ENCODE data around the gene TWIST2.

TWIST2 gene

DNA sequence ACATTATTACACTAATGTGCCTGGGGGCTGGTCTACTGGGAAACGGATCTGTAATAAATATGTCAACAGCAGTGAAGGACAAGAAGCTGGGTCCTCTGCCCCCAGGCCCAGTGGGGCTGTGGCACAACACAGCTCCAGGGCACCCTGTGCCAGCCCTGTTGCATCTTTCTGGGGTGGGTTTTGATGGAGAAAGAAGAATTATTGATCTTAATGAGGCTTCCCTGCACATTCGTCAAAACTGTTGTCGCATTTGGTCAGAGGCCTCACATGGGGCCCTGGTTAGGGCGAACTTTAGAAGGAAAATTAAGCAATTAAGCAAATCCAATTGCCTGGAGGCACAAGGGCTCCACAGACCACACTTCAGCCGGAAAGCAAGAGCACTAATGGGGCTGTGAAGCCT, 30.0 kb upstream of the TWIST2 start:
- no peak overlapping the region for H3K4me2 ChIP-seq (ENCODE audit: low read length)
- H3K27ac ChIP-seq (ENCODE audit: low read depth, low read length, poor library complexity, severe bottlenecking) = no peak overlapping the region
- H3K9ac ChIP-seq (ENCODE audit: low read length) = no peak overlapping the region
- H3K36me3 ChIP-seq (ENCODE audit: insufficient read depth, low read length) = no peaks in the 10 kb centered on the region
- 0 out of 2 replicates have a peak, but pooled peaks cover 2% of the 10 kb centered on the region for H3K27me3 ChIP-seq (ENCODE audit: insufficient read depth, low read length)
- H2AFZ ChIP-seq (ENCODE audit: low read length) = no peak overlapping the region
- H3F3A ChIP-seq (ENCODE audit: insufficient read depth, low read length) = no peaks in the 10 kb centered on the region
- H3K4me3 ChIP-seq (ENCODE audit: low read depth, low read length, poor library complexity, severe bottlenecking) = no peak overlapping the region
- TF ChIP-seq EZH2 (IDR thresholded peaks at IDR 0.05; ENCODE audit: borderline replicate concordance, low read length) (no peak), CTCF (IDR thresholded peaks at IDR 0.05; ENCODE audit: low read length) (no peak)
- no peaks in the 10 kb centered on the region for H3K4me1 ChIP-seq (ENCODE audit: insufficient read depth, low read length, severe bottlenecking)
- no peaks in the 10 kb centered on the region for H3K79me2 ChIP-seq (ENCODE audit: insufficient read depth, low read length)
- H4K20me1 ChIP-seq (ENCODE audit: insufficient read depth, low read length) = no peaks in the 10 kb centered on the region
- no peaks in the 10 kb centered on the region for H3K9me2 ChIP-seq (ENCODE audit: low read depth, low read length)
- no peaks in the 10 kb centered on the region for H3K9me3 ChIP-seq (ENCODE audit: low read length)

DNA sequence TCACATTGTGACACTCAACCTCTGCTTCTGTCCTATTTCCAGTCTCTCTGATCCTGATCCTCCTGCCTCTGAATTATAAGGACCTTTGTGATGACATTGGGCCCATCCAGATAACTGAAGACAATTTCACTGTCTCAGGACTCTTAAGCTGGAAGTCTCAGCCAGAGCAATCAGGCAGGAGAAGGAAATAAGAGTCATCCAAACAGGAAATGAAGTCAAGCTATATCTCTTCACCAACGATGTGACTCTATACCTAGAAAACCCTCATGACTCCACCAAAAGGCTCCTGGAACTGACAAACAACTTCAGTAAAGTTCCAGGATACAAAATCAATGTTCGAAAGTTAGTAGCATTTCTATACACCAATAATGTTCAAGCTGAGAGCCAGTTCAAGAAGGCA, 29.3 kb upstream of the TWIST2 start:
- Histone ChIP-seq H3K4me3 (ENCODE audit: low read depth, low read length, poor library complexity, severe bottlenecking) (no peak overlapping the region), H3K27ac (ENCODE audit: low read depth, low read length, poor library complexity, severe bottlenecking) (no peak overlapping the region), H3K4me1 (ENCODE audit: insufficient read depth, low read length, severe bottlenecking) (no peaks in the 10 kb centered on the region), H3K9me2 (ENCODE audit: low read depth, low read length) (no peaks in the 10 kb centered on the region), H3F3A (ENCODE audit: insufficient read depth, low read length) (no peaks in the 10 kb centered on the region), H3K9me3 (ENCODE audit: low read length) (no peaks in the 10 kb centered on the region), H4K20me1 (ENCODE audit: insufficient read depth, low read length) (no peaks in the 10 kb centered on the region), H3K4me2 (ENCODE audit: low read length) (no peak overlapping the region), H3K27me3 (ENCODE audit: insufficient read depth, low read length) (no peaks in the 10 kb centered on the region), H3K79me2 (ENCODE audit: insufficient read depth, low read length) (no peaks in the 10 kb centered on the region), H3K9ac (ENCODE audit: low read length) (no peak overlapping the region), H2AFZ (ENCODE audit: low read length) (no peak overlapping the region), H3K36me3 (ENCODE audit: insufficient read depth, low read length) (no peaks in the 10 kb centered on the region)
- TF ChIP-seq CTCF (IDR thresholded peaks at IDR 0.05; ENCODE audit: low read length) = no peak
- no peak for TF ChIP-seq EZH2 (IDR thresholded peaks at IDR 0.05; ENCODE audit: borderline replicate concordance, low read length)

- Histone ChIP-seq H4K20me1 (ENCODE audit: insufficient read depth, low read length) (no peaks in the 10 kb centered on the region), H3K27ac (ENCODE audit: low read depth, low read length, poor library complexity, severe bottlenecking) (no peak overlapping the region), H3F3A (ENCODE audit: insufficient read depth, low read length) (no peaks in the 10 kb centered on the region), H3K4me2 (ENCODE audit: low read length) (no peak overlapping the region), H3K4me3 (ENCODE audit: low read depth, low read length, poor library complexity, severe bottlenecking) (no peak overlapping the region), H3K4me1 (ENCODE audit: insufficient read depth, low read length, severe bottlenecking) (no peaks in the 10 kb centered on the region), H3K79me2 (ENCODE audit: insufficient read depth, low read length) (no peaks in the 10 kb centered on the region), H3K27me3 (ENCODE audit: insufficient read depth, low read length) (no peaks in the 10 kb centered on the region), H3K9ac (ENCODE audit: low read length) (no peak overlapping the region), H2AFZ (ENCODE audit: low read length) (no peak overlapping the region), H3K9me3 (ENCODE audit: low read length) (no peaks in the 10 kb centered on the region), H3K9me2 (ENCODE audit: low read depth, low read length) (no peaks in the 10 kb centered on the region), H3K36me3 (ENCODE audit: insufficient read depth, low read length) (no peaks in the 10 kb centered on the region)
- no peak for TF ChIP-seq EZH2 (IDR thresholded peaks at IDR 0.05; ENCODE audit: borderline replicate concordance, low read length)
- TF ChIP-seq CTCF (IDR thresholded peaks at IDR 0.05; ENCODE audit: low read length) = no peak
Observed at GRCh38 chr2:238820197-238820596, 27.7 kb upstream of the TWIST2 start.

Measured in OCI-LY1 (cell line).